Loucy (cell line): ENCODE results near the gene SLC15A3.

Experiments
- H2AFZ ChIP-seq: fragments of 200-600 bp; sonication (generic); 2 replicates; pipeline ENCODE4 v1.6.0; 2016; ENCODE audit warnings: antibody characterized with exemption, mild to moderate bottlenecking, low read length, moderate library complexity
- H3F3A ChIP-seq: fragments of 200-600 bp; 2 replicates; pipeline ENCODE4 v1.6.0; 2016; ENCODE audit warnings: antibody characterized with exemption, low read depth, mild to moderate bottlenecking
- H3K27me3 ChIP-seq: fragments of 200-600 bp; sonication (generic); 2 replicates; pipeline ENCODE4 v1.6.1; 2014; ENCODE audit warnings: low read length, mild to moderate bottlenecking; ENCODE audit not compliant: insufficient read depth, poor library complexity, severe bottlenecking
- H3K36me3 ChIP-seq: fragments of 200-600 bp; sonication (generic); 2 replicates; pipeline ENCODE4 v1.6.1; 2016; ENCODE audit warnings: low read length; ENCODE audit not compliant: insufficient read depth
- H3K4me1 ChIP-seq: fragments of 200-600 bp; sonication (generic); 2 replicates; pipeline ENCODE4 v1.5.1; 2014; ENCODE audit warnings: low read length, mild to moderate bottlenecking; ENCODE audit not compliant: insufficient read depth, poor library complexity, severe bottlenecking
- H3K4me2 ChIP-seq: fragments of 200-600 bp; sonication (generic); 2 replicates; pipeline ENCODE4 v1.6.0; 2014; ENCODE audit warnings: antibody characterized with exemption, low read length, low read depth, mild to moderate bottlenecking; ENCODE audit not compliant: poor library complexity, severe bottlenecking
- H3K4me3 ChIP-seq: fragments of 200-600 bp; sonication (generic); 2 replicates; pipeline ENCODE4 v1.5.1; 2014; ENCODE audit warnings: low read length, mild to moderate bottlenecking, mixed read lengths; ENCODE audit not compliant: poor library complexity, severe bottlenecking
- H3K79me2 ChIP-seq: fragments of 200-600 bp; sonication (generic); 2 replicates; pipeline ENCODE4 v1.6.1; 2014; ENCODE audit warnings: low read length; ENCODE audit not compliant: insufficient read depth
- H3K9ac ChIP-seq: fragments of 200-600 bp; sonication (generic); 2 replicates; pipeline ENCODE4 v1.6.0; 2014; ENCODE audit warnings: mild to moderate bottlenecking, low read depth, low read length, moderate library complexity; ENCODE audit not compliant: poor library complexity, severe bottlenecking
- H3K9me2 ChIP-seq: fragments of 200-600 bp; sonication (generic); replicated peaks from 2 replicates; pipeline ENCODE4 v1.6.1; 2016; ENCODE audit warnings: low read depth, low read length, mixed read lengths
- H3K9me3 ChIP-seq: fragments of 200-600 bp; sonication (generic); 2 replicates; pipeline ENCODE4 v1.6.1; 2014; ENCODE audit warnings: mild to moderate bottlenecking, antibody characterized with exemption, low read length, low read depth; ENCODE audit not compliant: insufficient read depth
- H4K20me1 ChIP-seq: fragments of 200-600 bp; sonication (generic); 2 replicates; pipeline ENCODE4 v1.6.0; 2014; ENCODE audit warnings: antibody characterized with exemption, low read length, mild to moderate bottlenecking; ENCODE audit not compliant: insufficient read depth, poor library complexity, severe bottlenecking
- EZH2phosphoT487 ChIP-seq: fragments of 200-600 bp; IDR thresholded peaks from 2 replicates; pipeline ENCODE4 v1.6.1; 2018; ENCODE audit warnings: antibody characterized with exemption, mild to moderate bottlenecking, moderate library complexity, borderline replicate concordance
- TF ChIP-seq, protein P1 (sequence below): fragments of 200-600 bp; sonication (generic); conservative IDR thresholded peaks from 2 replicates; pipeline ENCODE4 v1.5.1; 2014; ENCODE audit warnings: mild to moderate bottlenecking, antibody characterized with exemption, low read length

SLC15A3 gene

DNA sequence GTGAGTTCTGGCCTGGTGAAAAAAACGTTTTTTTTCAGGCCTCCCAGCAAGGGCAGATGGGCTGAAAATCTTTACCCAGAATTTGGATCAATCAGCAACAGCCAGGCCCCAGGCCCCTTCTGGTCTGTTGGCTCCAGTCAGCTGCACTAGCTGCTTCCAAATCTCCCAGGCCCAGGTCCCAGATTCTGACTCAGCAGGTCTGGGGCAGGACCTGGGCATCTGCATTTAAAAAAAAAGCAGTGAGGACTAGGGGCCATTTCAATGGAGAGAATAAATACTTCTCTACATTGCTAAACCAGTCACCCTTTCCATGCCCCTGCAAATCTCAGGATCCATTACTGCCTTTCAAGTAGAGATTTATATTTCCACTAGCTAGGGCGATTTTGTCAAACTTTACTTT, 4.3 kb downstream of the SLC15A3 start:
- Histone ChIP-seq H3K79me2 (no peaks in the 10 kb centered on the region), H3K36me3 (no peaks in the 10 kb centered on the region), H3K4me3 (no peak overlapping the region), H3K9ac (no peak overlapping the region), H4K20me1 (no peaks in the 10 kb centered on the region), H3K9me2 (no peaks in the 10 kb centered on the region), H3K4me1 (peaks cover 5% of the 10 kb centered on the region), H2AFZ (no peak overlapping the region), H3K9me3 (no peaks in the 10 kb centered on the region), H3K27me3 (no peaks in the 10 kb centered on the region), H3F3A (no peaks in the 10 kb centered on the region), H3K4me2 (no peak overlapping the region)
- TF ChIP-seq, protein P1, sequence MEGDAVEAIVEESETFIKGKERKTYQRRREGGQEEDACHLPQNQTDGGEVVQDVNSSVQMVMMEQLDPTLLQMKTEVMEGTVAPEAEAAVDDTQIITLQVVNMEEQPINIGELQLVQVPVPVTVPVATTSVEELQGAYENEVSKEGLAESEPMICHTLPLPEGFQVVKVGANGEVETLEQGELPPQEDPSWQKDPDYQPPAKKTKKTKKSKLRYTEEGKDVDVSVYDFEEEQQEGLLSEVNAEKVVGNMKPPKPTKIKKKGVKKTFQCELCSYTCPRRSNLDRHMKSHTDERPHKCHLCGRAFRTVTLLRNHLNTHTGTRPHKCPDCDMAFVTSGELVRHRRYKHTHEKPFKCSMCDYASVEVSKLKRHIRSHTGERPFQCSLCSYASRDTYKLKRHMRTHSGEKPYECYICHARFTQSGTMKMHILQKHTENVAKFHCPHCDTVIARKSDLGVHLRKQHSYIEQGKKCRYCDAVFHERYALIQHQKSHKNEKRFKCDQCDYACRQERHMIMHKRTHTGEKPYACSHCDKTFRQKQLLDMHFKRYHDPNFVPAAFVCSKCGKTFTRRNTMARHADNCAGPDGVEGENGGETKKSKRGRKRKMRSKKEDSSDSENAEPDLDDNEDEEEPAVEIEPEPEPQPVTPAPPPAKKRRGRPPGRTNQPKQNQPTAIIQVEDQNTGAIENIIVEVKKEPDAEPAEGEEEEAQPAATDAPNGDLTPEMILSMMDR: no peak

DNA sequence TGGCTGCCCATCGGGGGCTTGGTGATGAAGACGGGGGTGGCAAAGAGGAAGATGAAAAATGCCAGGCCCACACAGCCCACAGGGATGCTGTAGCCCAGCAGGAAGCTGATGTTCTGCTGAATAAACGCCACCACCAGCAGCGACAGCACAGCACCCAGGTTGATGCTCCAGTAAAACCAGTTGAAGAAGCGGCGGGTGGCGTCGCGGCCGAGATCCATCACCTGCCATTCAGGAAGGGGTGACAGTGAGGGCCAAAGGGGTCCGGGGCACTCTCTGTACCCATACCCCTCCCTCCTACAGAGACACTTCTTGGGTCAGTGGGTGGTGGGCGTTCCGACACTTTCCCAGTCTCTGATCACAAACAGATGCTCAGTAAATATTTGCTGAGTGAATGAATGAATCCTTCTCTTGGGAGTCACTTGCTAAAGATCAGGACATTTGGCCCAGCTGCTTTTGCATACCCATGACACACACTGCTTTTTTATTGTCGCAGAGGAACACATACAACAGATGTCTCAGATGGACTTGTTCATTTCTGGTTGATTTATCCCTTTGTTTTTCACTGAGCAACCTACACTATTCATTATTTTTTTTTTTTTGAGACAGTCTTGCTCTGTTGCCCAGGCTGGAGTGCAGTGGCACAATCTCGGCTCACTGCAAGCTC, 5.2 kb downstream of the SLC15A3 start:
- Histone ChIP-seq H3K4me2 (no peak overlapping the region), H3K9me3 (no peaks in the 10 kb centered on the region), H3F3A (no peaks in the 10 kb centered on the region), H3K4me3 (no peak overlapping the region), H3K4me1 (no peaks in the 10 kb centered on the region), H3K9me2 (no peaks in the 10 kb centered on the region), H3K36me3 (no peaks in the 10 kb centered on the region), H3K27me3 (no peaks in the 10 kb centered on the region), H2AFZ (no peak overlapping the region), H3K79me2 (no peaks in the 10 kb centered on the region), H4K20me1 (no peaks in the 10 kb centered on the region), H3K9ac (no peak overlapping the region)
- TF ChIP-seq EZH2phosphoT487: no peak
- TF ChIP-seq, protein P1: no peak

DNA sequence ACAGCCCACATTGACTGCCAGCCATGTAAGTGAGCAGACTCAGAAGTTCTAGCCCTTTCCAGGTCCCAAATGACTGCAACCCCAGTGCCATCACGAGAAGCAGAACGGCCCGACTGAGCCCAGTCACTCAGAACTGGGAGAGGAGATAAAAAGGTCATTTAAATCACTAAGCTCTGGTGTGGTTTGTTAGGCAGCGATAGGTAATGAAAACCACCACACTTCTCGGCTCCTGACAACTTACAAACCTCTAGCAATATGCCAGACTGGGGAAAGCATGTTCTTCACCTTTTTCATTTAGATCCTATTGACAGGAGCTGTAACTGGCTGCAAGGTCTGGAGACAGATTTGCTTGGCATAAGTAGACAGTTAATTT, 6.7 kb downstream of the SLC15A3 start:
- TF ChIP-seq, protein P1: no peak
- TF ChIP-seq EZH2phosphoT487: no peak
- Histone ChIP-seq H3K4me2 (no peak overlapping the region), H3K36me3 (no peaks in the 10 kb centered on the region), H3K9me2 (no peaks in the 10 kb centered on the region), H3K4me1 (no peaks in the 10 kb centered on the region), H3K4me3 (no peak overlapping the region), H2AFZ (no peak overlapping the region), H3K9me3 (no peaks in the 10 kb centered on the region), H3K9ac (no peak overlapping the region), H4K20me1 (no peaks in the 10 kb centered on the region), H3F3A (no peaks in the 10 kb centered on the region), H3K79me2 (no peaks in the 10 kb centered on the region), H3K27me3 (no peaks in the 10 kb centered on the region)
